Dedifferentiated amniotic fluid mesenchymal stem cell (primary cell): ENCODE results near the gene PNPLA5.

Experiments used
- DNase-seq: peaks from one replicate; pipeline ENCODE4 v3.0.0-alpha.2; 2016; ENCODE audit errors: extremely low spot score

Gene PNPLA5

DNA sequence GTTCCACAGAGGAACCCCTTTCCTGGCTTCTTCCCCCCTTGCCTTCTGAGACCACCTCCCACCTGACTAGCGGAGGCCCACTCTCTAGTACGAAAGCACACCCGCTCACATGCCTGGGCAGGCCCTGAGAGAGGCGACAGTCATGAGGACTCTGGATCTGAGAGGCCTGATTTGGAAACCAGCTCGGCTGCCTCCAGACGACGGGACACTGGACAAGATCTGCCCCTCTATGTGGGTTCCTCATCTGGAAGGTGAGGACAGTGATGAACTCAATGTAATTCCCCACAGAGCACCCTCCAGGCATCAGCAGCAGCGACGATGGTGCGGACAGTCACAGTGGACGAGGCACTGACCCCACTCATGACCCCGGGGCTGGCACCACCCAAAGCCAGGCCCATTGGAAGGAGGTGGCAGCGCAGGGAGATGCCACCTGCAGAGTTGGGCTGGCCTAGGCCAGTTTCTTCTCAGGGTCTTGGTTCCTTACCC is 37.0 kb downstream of the PNPLA5 start:
- DNase-seq: no peak

- DNase-seq: no peak
These were observed 37.6 kb downstream of the PNPLA5 start for GRCh38 chr22:43854121-43854785.

- no peak for DNase-seq
These were observed 38.4 kb downstream of the PNPLA5 start for GRCh38 chr22:43853328-43853931.

- no peak for DNase-seq
These were observed 39.1 kb downstream of the PNPLA5 start for GRCh38 chr22:43852573-43853327.

DNA sequence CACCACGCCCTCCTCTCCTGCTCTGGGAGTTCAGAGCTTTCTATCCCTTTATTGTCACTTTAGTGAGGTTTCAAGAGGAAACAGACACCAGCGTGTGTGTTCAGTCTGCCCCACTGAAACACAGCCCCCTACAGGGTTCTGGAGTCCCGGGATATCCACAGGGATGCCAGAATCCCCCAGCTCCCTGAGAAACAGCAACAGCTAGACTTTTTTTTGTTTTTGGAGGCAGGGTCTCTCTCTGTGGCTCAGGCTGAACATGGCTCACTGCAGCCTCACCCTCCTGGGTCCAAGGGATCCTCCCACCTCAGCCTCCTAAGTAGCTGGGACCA is 39.9 kb downstream of the PNPLA5 start:
- no peak for DNase-seq

GRCh38 chr22:43851058-43851978 is 40.5 kb downstream of the PNPLA5 start:
- DNase-seq: no peak

DNA sequence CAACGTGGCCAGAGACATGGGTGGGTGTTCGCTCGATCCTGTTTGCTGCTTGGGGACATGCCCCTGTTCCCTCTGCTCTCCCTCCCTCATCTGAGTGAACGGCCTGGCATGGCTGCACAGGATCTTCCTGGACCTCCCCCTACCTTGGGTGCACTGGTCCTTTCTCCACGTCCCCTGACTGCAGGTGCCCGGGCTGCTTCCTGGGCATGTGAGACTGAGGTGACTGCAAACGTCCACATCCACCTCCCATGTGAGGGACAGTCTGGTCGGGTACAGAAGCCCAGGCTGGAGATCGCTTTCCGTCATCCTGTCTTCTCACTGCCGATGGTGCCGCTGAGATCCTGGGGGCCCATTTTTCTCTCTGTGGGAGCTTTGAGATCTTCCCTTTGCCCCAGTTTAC is 41.3 kb downstream of the PNPLA5 start:
- no peak for DNase-seq

DNA sequence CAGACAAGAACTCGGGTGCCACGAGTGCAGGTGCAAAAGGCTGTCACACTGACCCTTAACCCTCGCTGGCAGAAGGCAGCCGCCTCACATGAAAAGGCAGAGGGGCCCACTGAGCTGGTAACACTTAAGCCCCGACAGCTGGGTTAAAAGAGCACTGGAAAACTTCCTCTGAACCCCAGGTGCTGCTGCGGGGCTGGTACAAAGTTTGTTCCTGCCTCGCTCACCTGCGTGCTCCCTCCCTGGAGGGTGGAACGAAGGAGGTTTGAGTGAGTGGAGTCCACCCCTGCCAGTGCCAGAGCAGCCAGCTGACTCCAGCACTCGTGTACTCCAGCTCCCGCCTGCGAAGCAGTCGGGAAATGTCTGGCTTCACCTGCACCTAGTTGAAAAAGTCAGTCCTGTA is 42.1 kb downstream of the PNPLA5 start:
- no peak for DNase-seq

DNA sequence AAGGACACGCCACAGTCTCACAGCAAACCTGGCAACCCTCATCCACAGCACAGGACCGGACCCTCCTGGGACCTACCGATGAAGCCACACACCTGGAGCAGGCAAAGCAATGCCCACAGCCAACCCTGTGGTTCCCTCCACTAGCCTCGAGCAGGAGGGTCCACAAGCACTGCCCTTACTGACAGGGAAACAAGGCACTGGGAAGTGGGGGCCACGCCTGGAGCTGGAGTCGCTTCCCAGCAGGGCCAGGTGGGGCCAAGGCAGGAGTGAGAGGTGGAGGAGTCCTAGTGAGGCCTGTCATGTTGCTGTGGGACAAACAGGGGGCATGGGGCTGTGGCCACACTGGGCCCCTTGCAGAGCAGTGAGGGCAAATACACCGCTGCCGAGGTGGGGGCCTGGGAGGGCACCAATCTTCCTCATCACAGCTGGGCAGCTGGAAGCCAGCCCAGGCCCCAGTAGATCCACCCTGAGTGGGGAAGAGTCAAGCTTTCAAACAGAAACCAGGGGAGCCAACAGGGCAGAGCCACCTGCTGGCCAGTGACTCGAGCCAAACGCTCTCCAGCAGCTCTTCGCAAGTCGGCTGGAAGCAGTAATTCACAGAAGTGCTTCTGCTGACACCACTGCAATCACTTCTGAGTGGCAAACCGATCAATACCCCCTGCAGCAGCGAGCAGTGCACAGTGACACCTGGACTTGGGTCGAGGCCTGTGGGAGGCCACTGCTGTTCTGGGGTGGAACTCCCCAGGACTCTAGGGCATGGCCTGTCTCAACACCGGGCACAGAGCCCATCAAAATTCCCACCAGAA is 43.2 kb downstream of the PNPLA5 start:
- DNase-seq: no peak

DNA sequence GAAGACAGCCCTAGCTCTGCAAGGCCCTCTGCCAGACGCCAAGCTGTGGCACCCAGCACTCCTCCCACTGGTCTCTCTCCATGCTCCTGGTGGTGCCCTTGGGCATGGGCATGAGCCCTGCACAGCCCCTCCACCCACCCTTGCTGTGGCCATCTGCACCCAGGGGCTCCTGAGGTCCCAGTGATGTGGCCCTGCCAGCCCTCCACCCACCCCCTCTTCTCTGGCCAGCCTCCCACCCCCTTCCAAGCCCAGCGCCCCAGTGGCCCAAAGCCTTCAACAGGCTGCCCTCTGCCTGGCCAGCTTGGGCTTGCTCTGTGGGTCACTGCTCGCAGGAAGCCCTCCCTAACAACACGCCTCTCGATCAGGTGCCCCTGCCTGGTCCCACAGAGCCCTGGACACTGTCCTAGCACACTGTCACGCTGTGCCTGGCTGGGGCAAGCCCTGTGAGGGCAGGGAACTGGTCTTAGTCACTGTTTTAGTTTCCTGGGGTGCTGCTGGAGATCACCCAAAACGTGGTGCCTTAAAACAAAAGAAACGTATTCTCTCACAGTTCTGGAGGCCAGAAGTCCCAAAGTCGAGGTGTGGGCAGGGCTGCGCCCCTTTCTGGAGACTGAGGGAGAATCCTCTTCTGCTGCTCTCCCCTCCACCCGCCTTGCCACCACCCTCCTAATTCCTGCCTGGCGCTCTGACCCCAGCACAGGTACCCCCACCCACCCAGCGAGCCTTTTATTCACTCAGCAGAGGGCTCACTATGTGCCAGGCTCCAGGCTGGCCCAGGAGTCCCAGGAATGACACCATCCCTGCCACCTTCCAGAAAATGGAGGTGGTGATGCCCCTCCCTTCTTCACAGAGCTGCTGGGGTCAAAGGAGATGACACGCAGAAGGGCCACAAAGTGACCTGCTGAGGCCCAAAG is 44.2 kb downstream of the PNPLA5 start:
- no peak for DNase-seq

GRCh38 chr22:43846966-43847365 is 44.8 kb downstream of the PNPLA5 start:
- no peak for DNase-seq

- DNase-seq: no peak
These were observed 45.8 kb downstream of the PNPLA5 start for GRCh38 chr22:43845981-43846380.

- DNase-seq: no peak
These were observed 47.0 kb downstream of the PNPLA5 start for GRCh38 chr22:43844560-43845545.

GRCh38 chr22:43843783-43844530 is 47.9 kb downstream of the PNPLA5 start:
- DNase-seq: no peak

DNA sequence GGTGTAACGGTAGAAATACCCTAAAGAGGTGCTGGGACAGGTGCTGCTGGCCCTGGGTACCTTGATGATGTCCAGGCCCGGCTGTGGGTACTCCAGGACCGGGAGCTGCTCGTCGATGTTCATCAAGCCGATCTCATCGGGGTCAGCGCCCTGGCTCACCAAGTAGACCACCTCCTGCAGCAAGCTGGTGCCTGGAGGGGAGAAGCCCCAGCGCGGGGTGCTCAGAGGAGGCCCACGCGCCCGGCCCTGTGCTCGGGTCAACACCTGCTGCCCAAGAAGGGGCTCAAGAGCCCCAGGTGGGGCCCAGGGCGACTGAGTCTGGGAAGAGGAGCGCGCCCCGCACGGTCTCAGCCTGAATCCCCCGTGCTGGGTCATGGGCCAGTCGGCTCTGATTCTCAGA is 50.1 kb downstream of the PNPLA5 start:
- DNase-seq: no peak

GRCh38 chr22:43840851-43841250 is 51.0 kb downstream of the PNPLA5 start:
- no peak for DNase-seq

DNA sequence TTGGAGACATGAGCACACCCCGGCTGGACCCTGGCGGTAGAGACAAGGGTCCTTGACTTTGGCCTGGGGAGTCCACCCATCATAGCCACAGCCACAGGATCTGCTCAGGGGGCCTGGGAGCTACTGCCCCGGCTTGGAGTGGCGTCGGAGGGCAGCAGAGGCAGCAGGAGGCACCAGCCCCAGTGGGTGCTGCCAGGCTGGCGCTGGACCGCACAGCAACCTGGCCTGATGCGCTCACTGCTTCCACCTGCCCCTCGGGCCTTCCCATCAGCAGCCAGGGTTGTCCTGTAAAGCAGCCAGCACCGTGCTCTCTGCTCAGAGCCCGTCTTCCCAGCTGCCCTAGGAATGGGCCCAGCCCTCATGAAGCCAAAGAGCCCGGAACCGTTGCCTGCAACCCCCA is 51.4 kb downstream of the PNPLA5 start:
- DNase-seq: no peak

DNA sequence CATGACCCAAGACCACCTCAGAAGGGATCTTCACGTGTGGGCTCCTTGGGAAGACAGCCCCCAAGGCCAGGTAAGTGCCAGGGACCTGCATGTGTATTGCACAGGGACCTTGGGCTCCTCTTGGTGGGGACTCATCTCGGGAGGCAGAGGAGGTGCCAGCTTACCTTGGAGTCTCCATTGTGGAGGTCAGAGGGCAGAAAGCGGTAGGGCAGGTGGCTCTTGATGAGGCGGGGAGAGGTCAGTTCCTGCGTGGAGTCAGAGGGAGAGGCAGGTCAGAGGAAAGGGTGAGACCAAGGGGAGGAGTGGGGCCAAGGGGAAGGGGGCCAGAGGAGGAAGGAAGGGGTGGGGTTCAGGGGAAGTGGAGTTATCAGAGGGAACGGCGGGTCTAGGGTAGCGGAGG is 52.0 kb downstream of the PNPLA5 start:
- no peak for DNase-seq
